Measurements from ENCODE around the gene SDHB.

The SDHB gene

DNA sequence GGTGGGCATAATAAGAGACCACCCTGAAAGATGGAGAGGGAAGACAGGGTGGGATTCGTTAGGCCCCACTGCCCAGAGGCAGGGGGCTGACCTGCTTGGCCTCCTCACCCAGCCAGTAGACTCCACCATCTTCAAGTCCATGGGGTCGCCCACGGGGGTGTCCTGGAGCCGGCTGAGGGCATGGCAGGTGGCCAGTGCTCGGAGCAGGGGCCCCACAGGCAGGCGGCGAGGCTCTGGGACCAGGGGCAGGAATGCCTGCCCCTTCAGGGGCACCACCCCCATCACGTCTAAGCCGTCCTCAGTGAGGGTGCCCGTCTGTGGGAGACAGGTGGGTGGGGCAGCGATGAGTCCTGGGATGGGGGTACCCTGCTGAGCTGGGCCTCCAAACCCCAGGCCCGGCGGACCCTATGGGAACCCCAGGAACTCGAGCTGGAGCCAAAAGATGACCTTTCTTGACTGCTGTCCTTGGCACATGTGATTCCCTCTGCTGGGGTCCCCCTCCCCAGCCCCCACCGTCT, 60.3 kb downstream of the SDHB start:
- Histone ChIP-seq H3K4me2 (ENCODE audit: low read length) (no peak overlapping the region), H3K27ac (ENCODE audit: low read length) (no peak overlapping the region), H2AFZ (ENCODE audit: low read depth, low read length) (no peak overlapping the region), H3K4me1 (ENCODE audit: low read length) (no peaks in the 10 kb centered on the region), H3K4me3 (ENCODE audit: low read length) (no peak overlapping the region), H3K27me3 (ENCODE audit: low read depth, low read length) (no peaks in the 10 kb centered on the region), H3K9me3 (ENCODE audit: insufficient read depth, low read length) (no peaks in the 10 kb centered on the region), H3K36me3 (replicated peaks; ENCODE audit: low read depth, low read length) (no peaks in the 10 kb centered on the region), H3K79me2 (ENCODE audit: low read length) (no peaks in the 10 kb centered on the region), H4K20me1 (ENCODE audit: insufficient read depth, low read length) (no peaks in the 10 kb centered on the region), H3K9ac (ENCODE audit: low read length) (no peak overlapping the region)
- TF ChIP-seq, protein P1, sequence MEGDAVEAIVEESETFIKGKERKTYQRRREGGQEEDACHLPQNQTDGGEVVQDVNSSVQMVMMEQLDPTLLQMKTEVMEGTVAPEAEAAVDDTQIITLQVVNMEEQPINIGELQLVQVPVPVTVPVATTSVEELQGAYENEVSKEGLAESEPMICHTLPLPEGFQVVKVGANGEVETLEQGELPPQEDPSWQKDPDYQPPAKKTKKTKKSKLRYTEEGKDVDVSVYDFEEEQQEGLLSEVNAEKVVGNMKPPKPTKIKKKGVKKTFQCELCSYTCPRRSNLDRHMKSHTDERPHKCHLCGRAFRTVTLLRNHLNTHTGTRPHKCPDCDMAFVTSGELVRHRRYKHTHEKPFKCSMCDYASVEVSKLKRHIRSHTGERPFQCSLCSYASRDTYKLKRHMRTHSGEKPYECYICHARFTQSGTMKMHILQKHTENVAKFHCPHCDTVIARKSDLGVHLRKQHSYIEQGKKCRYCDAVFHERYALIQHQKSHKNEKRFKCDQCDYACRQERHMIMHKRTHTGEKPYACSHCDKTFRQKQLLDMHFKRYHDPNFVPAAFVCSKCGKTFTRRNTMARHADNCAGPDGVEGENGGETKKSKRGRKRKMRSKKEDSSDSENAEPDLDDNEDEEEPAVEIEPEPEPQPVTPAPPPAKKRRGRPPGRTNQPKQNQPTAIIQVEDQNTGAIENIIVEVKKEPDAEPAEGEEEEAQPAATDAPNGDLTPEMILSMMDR (IDR thresholded peaks at IDR 0.05; ENCODE audit: low read depth, low read length): no peak
- TF ChIP-seq EZH2phosphoT487 (IDR thresholded peaks at IDR 0.05; ENCODE audit: low read depth): no peak

DNA sequence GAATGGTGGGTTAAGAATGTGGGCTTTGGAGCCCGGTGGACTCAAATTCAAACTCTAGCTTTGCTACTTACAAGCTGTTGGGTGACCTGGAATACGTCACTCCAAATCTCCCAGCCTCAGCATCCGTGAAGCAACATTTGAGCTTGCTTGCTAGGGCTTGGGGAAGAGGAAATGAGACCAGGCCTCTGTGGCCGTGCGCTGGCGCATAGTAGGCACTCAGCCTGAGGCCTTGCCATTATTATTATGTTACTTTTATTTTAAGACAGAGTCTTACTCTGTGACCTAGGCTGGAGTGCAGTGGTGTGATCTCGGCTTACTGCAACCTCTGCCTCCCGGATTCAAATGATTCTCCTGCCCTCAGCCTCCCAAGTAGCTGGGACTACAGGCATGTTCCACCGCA, 61.2 kb downstream of the SDHB start:
- H3K4me2 ChIP-seq (ENCODE audit: low read length): no peak overlapping the region
- TF ChIP-seq, protein P1 (IDR thresholded peaks at IDR 0.05; ENCODE audit: low read depth, low read length): no peak
- no peak for TF ChIP-seq EZH2phosphoT487 (IDR thresholded peaks at IDR 0.05; ENCODE audit: low read depth)
- no peaks in the 10 kb centered on the region for H3K4me1 ChIP-seq (ENCODE audit: low read length)
- no peak overlapping the region for H2AFZ ChIP-seq (ENCODE audit: low read depth, low read length)
- no peak overlapping the region for H3K27ac ChIP-seq (ENCODE audit: low read length)
- no peaks in the 10 kb centered on the region for H3K36me3 ChIP-seq (replicated peaks; ENCODE audit: low read depth, low read length)
- H3K4me3 ChIP-seq (ENCODE audit: low read length): no peak overlapping the region
- H3K9me3 ChIP-seq (ENCODE audit: insufficient read depth, low read length): no peaks in the 10 kb centered on the region
- H3K27me3 ChIP-seq (ENCODE audit: low read depth, low read length): no peaks in the 10 kb centered on the region
- no peak overlapping the region for H3K9ac ChIP-seq (ENCODE audit: low read length)
- no peaks in the 10 kb centered on the region for H3K79me2 ChIP-seq (ENCODE audit: low read length)
- no peaks in the 10 kb centered on the region for H4K20me1 ChIP-seq (ENCODE audit: insufficient read depth, low read length)

DNA sequence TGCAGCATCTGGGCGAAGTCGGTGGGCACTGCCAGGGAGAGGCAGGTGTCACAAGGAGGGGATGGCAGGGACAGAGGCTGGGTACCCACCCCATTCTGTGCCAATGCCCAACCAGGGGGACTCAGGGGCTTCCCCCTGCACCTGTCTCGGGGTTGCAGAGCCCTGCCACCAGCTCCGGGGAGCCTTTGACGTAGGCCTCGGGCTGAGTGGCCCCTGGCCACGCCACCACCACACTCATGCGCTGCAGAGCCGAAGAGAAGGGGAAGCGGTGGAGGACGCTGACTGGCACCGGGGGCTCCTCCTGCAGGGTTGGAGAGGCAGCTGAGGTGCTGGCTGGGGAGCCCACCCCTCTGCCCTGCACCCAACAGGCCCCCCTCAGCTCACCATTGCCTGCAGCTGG, 61.7 kb downstream of the SDHB start:
- H3K4me3 ChIP-seq (ENCODE audit: low read length): no peak overlapping the region
- no peak overlapping the region for H3K4me2 ChIP-seq (ENCODE audit: low read length)
- no peak overlapping the region for H3K27ac ChIP-seq (ENCODE audit: low read length)
- H3K9ac ChIP-seq (ENCODE audit: low read length): no peak overlapping the region
- no peaks in the 10 kb centered on the region for H4K20me1 ChIP-seq (ENCODE audit: insufficient read depth, low read length)
- H3K4me1 ChIP-seq (ENCODE audit: low read length): no peaks in the 10 kb centered on the region
- H3K27me3 ChIP-seq (ENCODE audit: low read depth, low read length): no peaks in the 10 kb centered on the region
- H3K9me3 ChIP-seq (ENCODE audit: insufficient read depth, low read length): no peaks in the 10 kb centered on the region
- H3K36me3 ChIP-seq (replicated peaks; ENCODE audit: low read depth, low read length): no peaks in the 10 kb centered on the region
- H2AFZ ChIP-seq (ENCODE audit: low read depth, low read length): no peak overlapping the region
- TF ChIP-seq, protein P1 (IDR thresholded peaks at IDR 0.05; ENCODE audit: low read depth, low read length): no peak
- no peak for TF ChIP-seq EZH2phosphoT487 (IDR thresholded peaks at IDR 0.05; ENCODE audit: low read depth)
- H3K79me2 ChIP-seq (ENCODE audit: low read length): no peaks in the 10 kb centered on the region

DNA sequence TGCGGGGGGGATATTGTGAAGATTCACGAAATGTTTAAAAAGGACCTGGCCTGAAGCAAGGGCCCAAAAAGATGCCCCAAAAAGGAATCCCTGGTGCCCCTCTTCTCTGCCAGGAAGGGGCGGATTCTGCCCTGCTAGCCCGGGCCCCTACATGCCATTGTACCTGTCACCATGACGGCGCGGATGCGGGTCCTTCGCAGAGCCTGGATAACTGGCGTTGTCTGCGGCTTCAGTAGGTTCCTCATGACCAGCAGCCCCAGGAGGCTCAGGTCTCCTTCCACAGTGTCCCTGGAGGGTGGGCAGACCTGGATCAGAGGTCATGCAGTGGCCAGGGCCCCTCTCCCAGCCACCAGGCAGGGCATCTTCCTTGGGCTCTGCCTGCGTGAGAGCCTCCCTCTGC, 62.3 kb downstream of the SDHB start:
- TF ChIP-seq, protein P1 (IDR thresholded peaks at IDR 0.05; ENCODE audit: low read depth, low read length): no peak
- Histone ChIP-seq H3K4me3 (ENCODE audit: low read length) (no peak overlapping the region), H3K79me2 (ENCODE audit: low read length) (no peaks in the 10 kb centered on the region), H3K4me1 (ENCODE audit: low read length) (no peaks in the 10 kb centered on the region), H3K27ac (ENCODE audit: low read length) (no peak overlapping the region), H3K27me3 (ENCODE audit: low read depth, low read length) (no peaks in the 10 kb centered on the region), H2AFZ (ENCODE audit: low read depth, low read length) (no peak overlapping the region), H4K20me1 (ENCODE audit: insufficient read depth, low read length) (no peaks in the 10 kb centered on the region), H3K4me2 (ENCODE audit: low read length) (no peak overlapping the region), H3K9me3 (ENCODE audit: insufficient read depth, low read length) (no peaks in the 10 kb centered on the region), H3K36me3 (replicated peaks; ENCODE audit: low read depth, low read length) (no peaks in the 10 kb centered on the region), H3K9ac (ENCODE audit: low read length) (no peak overlapping the region)

All from OCI-LY3 (cell line).